GM19455 (cell line): ENCODE measurements around the gene ZFR2.
"Not testable (repeated sequence)": the region's sequence is repeated elsewhere in the genome, so short reads cannot be mapped to it uniquely, and the experiment has no call there.

Source experiments
- ATAC-seq: cut with Tn5 transposase; IDR thresholded peaks from one replicate; pipeline ENCODE4 v1.9.1; 2021; ENCODE audit not compliant: unreplicated experiment

The ZFR2 gene

DNA sequence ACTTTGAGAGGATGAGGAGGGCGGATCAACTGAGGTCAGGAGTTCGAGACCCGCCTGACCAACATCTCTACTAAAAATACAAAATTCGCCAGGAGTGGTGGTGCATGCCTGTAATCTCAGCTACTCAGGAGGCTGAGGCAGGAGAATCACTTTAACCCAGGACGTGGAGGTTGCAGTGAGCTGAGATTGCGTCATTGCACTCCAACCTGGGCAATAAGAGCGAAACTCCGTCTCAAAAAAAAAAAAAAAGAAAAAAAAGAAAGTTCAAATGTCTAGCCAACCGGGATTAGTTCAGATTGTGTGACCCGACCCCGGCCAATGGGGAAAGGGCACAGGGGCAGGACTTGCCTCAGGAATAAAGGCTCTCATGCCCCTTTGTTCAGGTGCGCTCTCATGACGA lies 5.9 kb upstream of the ZFR2 start:
- ATAC-seq = not testable (repeated sequence)

DNA sequence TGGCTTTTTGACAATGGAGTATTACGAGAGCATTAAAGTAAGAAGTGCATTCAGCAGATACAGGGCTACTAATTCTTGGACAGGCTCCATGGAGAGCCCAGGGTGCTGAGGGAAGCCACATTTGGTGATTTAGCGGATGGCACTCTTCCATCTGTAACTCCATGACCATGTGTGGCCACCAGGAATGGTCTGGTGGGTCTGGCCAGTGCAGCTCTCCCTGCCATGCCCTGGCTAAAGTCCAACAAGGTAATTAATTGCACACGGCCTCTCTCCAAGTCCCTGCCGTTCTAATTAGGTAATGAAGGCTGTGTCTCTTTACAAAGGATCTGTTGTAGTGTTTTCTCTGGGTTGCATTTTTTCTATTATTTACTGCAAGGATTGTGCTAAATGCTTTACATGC lies 4.3 kb upstream of the ZFR2 start:
- ATAC-seq = no peak

DNA sequence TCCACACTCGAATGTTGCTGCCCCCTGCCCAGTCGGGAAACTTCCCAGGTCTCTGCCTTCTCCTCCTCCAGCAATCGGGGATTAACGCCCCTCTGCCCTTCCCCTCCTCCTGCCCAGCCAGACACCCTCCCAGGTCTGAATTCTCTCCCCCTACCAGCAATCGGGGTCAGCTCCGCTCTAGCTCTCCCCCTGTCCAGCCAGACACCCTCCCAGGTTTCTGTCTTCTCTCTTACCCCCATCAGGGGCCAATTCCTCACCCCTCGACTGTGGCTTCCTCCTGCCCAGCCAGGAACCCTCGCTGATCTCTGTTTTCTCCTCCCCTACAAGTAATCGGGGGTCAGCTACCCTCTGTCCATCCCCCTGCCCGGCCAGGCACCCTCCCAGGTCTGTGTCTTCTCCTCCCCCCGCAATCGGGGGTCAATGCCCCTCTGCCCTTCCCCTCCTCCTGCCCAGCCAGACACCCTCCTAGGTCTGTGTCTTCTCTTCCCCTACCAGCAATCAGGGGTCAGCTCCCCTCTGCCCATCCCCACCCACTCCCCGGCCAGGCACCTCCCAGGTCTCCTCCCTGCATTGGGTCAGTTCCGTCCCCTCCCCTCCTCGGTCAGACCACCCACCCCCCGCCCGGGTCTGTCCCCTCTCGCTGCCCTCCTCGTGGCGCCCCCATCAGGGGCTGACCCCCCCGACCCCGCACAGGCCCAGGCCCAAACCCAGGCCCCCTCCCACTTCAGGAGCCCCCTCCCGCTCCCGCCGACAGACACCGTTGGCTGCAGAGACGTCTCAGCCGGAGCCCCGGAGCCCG lies 668 bp downstream of the ZFR2 start:
- no peak for ATAC-seq

DNA sequence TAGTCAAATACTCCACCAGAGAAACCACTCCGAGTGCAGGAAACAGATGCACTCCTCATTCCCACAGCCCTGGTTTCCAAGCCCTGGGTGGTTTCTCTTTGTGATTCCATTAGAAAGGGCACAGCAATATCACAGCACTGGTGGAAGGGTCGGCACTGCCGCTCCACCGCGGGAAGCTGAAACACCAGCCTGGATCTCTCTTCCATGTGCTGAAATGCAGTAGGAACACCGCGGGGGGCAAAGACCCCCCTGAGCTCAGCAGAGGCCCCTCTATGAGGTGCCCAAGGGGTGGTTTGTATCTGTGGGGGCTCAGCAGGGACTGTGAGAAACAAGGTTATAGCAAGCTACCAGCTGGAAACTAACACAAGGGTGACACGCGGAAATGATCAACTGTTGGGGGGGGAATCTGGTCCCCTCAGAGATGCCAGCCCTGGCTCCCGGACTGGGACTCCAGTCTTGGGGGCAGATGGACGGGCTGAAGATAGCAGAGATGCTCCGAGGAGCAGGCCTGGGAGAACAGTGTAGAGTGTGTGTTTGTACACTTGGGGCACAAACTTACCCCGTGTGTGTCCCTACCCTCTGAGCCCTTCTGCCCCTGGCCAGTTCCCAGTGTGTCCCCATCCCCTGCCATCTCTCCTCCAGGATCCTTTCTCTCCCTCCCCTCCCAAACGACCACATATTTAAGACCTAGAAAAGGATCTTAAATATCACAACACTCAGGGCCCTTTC lies 1.8 kb downstream of the ZFR2 start:
- no peak for ATAC-seq

DNA sequence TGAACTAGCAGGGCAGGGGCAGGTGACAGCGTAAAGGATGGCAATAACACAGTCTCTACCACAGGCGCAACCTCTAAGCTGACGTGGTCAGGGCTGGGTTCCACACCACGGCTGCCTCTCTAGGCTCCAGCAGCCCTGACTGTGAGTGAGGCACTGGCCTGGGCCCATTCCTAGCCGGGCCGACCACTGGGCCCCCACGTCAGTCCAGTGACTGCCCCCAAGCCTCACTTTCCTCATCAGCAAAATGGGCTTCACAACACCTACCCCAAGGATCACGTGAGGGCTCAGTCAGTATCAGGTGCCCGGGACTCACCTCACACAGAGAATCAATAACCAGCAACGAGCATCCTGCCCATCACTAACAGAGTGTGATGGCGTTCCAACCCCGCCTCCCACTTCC lies 5.2 kb downstream of the ZFR2 start:
- ATAC-seq = no peak

DNA sequence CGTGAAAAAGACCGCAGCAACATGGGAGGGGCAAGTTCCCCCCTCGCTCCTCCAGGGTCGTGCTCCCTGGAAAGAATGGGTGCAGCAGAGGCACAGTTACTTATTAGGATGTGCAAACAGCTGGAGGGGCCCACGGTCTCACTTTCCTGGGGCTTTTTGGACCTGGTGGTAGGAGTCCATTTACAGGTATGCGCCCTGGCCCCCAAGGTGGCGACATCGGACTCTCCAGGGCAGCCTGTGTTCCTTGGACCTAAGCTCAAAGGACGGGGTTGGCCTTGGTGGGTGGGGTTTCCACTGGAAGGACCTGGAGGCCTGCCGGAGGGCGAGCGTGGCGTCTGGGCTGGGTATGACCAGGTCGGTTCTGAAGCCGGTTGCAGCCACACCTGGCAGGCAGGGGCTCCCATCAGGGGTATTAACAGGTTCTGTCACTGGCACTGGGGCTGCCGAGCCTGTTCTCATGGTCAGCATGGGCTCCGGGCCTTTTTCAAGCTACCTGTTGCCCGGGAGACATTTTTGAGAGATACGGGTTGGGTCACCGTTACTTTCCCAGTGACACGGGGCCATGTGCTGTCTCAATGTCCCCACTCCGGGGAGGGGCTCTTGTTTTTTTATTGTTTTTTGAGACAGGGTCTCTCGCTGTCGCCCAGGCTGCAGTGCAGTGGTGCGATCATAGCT lies 5.9 kb downstream of the ZFR2 start:
- ATAC-seq = no peak

DNA sequence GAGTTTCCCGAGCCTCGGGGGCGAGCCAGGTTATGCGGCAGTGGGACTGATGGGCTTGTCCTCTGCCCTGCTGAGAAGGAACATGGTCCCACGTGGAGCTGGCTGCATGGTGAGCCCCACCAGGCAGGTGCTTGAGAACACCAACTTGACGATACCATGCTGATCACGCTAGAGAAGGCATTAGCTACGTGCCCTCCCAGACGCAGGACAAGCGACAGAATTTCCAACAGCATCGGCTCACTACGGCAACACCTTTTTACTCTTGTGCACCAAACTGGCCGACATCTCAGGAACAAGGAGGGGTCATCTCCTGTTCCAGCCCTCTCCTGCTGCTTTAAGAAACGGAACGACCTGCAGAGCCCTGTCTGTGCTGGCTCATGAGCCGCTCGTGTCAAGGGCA lies 8.3 kb downstream of the ZFR2 start:
- ATAC-seq = no peak

DNA sequence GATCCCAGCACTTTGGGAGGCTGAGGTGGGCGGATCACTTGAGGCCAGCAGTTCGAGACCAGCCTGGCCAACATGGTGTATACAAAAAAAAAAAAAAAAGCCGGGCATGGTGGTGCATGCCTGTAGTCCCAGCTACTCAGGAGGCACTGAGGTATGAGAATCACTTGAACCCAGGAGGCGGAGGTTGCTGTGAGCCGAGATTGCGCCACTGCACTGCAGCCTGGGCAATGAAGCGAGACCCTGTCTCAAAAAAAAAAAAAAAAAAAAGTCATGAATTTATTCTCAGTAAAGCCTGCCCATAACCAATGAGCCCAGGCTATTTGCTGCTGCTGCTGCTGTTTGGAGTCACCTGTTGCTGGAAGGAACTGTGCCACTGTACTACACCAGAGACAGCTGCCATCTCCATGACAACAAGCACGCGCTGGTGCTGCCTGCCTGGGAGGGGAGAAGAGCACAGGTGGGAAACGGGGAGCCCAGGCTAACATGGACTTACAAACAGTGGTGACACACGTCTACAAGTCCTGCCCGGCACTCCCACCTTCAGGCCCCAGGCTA lies 11.3 kb downstream of the ZFR2 start:
- no peak for ATAC-seq

DNA sequence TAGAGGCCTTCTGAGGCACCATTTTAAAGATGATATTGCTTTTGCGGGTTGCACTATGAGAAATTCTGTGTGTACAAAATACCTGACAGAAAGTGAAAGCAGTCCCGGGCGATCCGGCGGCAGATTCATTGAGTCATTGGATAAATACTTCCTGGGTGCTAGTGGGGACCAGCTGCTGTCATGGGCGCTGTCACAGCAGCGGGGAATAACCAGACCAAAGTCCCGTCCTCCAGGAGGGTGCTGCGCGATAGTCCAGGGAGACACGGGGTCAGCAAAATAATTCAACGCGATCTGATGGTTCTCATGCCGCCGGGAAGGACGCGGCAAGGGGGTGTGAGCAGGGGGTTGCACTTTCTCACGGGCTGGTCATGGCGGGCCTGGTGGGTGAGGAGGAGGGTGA lies 13.5 kb downstream of the ZFR2 start:
- no peak for ATAC-seq

DNA sequence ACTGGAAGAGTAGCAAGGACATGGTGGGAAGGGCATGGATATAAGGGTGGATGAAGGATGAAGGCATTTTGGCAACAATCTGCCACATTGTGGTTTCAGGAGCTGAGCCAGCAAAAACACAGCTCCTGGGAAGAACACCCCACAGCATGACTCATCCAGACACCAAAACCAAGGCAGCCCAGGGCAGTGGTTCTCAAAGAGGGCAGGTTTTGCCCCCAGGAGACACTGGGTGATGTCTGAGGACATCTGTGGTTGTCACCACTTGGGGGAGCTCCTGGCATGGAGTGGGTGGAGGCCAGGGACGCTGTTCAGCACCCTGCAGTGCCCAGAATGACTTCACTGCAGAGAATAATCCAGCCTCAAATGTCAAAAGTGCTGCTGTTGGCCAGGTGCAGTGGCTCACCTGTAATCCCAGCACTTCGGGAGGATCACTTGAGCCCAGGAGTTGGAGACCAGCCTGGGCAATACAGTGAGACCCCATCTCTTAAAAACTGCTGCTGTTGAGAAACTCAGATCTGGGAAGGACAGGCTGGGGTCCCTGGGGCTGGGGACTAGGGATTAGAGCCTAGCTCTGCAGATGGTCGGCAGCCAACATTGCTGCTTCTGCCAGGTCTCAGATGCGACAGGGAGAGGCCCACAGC lies 16.1 kb downstream of the ZFR2 start:
- no peak for ATAC-seq

DNA sequence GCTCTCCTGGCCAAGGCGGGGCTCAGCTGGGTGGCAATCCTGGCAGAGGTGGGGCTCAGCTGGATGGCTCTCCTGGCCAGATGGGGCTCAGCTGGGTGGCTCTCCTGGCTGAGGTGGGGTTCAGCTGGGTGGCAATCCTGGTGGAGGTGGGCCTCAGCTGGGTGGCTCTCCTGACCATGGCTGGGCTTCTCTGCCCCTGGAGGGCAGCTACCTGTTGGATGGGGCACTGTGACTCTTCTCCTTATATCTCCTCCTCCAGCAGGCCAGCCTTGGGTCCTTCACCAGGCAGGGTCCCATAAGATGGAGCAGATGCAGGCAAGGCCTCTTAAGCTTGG lies 16.7 kb downstream of the ZFR2 start:
- ATAC-seq = no peak

DNA sequence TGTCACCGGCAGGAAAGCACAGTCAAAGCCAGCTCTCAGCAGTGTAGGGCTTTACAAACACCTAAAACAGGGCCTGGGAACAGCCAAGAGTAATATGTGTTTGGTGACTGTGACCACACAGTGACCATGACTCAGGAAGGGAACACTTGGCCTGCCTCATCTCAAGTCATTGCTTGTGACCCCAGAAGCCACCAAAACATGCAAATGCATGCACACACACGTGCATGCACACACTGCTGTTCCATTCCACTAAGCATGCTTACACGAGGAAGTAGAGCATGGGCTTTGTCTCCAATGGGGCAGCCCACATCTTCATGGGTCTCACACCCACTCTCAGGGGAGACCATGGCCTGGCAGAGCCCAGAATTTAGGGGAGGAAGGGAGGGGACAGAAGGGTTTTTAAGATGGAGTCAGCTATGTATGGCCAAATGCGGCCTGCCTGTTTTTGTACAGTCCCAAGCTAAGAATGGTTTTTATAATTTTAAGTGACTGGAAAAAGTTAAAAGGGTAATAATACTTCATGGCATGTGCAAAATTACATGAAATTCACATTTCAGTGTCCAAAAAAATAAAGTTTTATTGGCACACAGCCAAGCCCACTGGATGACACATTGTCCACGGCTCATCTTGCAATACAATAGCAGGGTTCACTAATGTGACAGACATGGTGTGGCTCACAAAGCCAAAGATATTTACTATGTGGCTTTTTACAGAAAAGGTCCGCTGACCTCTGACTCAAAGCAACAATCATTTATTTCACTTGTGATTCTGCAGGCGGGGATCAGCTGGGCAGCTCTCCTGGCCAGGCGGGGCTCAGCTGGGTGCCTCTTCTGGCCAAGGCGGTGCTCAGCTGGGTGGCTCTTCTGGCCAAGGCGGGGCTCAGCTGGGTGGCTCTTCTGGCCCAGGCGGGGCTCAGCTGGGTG lies 17.3 kb downstream of the ZFR2 start:
- no peak for ATAC-seq

DNA sequence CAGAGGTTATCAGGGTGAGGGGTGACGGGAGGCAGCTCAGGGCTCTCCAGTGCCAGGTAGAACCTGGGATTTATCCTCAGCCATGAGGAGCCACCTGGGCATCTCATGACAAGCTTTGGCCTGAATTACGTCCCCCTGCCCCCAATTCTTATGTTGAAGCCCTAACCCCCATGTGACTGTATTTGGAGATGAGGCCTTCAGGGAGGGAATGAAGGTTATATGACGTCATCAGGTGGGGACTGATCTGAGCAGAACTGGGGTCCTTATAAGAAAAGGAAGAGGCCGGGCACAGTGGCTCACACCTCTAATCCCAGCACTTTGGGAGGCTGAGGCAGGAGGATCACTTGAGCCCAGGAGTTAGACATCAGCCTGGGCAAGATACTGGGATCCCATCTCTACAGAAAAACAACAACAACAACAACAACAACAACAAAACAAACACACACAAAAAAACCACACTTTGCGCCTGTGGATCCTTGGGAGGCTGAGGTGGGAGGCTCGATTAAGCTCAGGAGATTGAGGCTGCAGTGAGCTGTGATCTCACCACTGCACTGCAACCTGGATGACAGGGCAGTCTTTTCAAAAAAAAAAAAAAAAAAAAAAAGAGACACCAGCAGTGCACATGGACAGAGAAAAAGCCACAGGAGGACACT lies 18.4 kb downstream of the ZFR2 start:
- no peak for ATAC-seq

DNA sequence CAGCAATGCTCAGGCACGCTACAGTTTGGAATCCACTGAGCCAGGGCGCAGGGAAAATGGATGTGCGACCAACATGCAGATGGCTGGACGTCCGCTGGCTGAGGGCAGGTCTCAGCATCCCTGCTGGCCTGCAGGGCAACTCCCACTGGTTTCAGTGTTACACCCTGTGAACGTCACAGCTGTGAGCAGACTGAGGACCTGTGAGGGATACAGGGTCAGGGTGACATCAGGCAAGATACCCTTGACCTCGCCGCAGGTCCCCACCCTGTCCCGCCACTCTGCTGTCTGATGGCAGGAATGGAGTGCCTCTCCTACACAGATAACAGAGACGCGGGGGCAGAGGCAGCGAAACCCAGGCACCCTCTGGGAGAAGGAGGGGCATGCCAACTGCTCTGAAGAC lies 19.1 kb downstream of the ZFR2 start:
- ATAC-seq = no peak

DNA sequence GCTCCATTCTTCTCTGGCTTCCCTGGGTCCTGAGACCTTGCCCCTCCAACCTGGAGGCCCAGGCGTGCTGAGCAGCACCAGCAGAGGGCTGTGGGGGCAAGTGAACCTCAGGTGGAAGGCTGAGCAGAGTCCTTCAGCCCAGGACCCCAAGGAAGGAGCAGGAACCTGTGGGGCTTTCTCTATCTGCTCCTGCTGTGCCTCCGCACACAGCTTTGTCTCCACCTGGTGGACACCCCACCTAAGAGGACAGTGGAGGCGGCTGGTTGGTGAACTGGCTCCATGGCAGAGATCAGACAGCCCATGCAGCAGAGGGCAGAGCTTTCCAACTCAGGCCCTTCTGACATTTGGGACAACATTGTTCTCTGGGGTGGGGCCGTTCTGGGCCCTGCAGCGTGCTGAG lies 19.7 kb downstream of the ZFR2 start:
- ATAC-seq = no peak

DNA sequence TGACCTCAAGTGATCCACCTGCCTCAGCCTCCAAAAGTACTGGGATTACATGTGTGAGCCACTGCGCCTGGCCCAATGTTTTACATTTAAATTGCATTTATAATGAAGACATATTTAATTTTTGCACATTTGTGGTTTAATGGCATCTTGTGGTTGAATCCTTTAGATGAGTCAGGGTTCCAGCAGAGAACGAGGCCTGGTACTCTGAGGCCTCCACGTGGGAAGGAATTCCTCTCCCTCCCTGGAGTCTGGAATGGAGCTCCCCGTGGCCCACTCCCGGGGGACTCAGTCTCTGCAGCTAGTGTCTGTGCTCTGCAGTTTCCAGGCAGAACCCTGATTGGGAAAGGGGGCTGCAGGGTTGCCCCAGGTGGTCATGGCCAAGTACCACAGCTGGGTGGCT lies 24.2 kb downstream of the ZFR2 start:
- ATAC-seq = no peak

DNA sequence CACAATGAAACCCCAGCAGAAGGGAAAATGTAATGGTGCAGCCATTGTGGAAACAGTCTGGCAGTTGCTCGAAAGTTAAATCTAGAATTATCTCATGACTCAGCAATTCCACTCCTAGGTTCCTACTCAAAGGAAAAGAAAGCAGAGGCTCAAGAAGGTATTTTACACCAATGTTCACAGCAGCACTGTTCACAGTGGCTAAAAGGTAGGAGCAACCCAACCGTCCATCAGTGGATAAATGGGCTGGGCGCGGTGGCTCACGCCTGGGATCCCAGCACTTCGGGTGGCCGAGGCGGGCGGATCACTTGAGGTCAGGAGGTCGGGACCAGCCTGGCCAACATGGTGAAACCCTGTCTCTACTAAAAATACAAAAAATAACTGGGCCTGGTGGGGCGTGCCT lies 25.9 kb downstream of the ZFR2 start:
- ATAC-seq = no peak

DNA sequence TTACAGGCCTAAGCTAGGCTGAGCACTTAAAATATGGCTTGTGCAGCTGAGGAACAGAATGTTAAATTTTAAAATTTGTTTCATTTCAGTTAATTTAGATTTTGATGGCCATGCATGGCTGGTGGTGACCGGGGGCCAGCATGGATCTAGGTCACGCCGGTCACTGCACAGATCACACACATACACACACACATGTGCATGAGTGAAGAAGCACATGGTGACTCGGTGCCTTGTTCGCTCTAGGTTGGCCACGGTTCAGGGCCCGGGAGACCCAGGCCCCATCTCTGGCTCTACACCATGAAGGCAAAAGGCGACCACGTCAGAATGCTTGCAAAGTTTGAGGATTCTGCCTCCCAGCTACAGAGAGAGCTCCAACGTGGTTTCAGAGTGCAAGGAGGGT lies 28.0 kb downstream of the ZFR2 start:
- no peak for ATAC-seq

DNA sequence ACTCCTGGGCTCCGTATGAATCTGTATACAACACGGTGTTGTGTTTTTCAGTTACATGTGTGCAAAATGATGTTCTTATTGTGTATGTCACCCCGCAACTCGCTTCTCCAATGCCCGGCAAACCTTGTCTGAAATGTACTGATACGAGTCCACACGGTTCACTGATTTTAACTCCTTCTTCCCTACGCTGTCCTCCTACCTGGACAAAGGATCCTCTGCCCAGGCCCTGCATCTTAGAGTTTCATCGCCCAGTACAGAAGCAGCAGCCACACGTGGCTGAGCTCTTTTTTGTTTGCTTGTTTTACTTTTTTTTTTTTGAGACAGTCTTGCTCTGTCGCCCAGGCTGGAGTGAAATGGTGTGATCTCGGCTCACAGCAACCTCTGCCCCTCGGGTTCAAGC lies 28.9 kb downstream of the ZFR2 start:
- no peak for ATAC-seq

DNA sequence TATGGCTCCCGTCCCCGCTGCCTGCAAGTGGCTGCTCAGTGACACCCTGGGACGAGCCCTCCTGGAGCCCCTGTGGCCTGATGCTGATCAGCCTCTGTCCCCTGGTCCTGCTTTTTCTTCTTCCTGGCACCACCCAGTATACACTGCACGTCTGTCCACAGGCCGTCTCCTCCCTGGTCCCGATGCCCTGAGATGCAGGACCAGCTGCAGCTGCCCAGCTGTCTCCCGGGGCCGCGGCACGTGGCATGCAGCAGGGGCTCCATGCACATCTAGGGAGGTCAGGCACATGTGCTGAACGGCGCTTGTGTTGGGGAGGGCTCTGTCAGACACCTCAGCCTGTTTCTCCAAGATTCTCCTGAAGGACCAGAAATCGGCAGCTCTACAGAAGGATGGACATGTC lies 30.2 kb downstream of the ZFR2 start:
- no peak for ATAC-seq
